GM13976 (cell line): ENCODE measurements around the gene TBC1D22A.

Source experiments
- DNase-seq: peaks from one replicate; pipeline ENCODE4 v3.0.0; 2012; ENCODE audit warnings: low spot score
- in situ Hi-C: fragments of 300-500 bp; cut with MboI; formaldehyde crosslinking; loops from one replicate; pipeline ENCODE4 v1.12.0; 2022; ENCODE audit warnings: low sequenced_read_pairs, mixed read lengths, inconsistent platforms; ENCODE audit not compliant: unreplicated experiment
- TF ChIP-seq, protein P1 (sequence below): IDR thresholded peaks from 2 replicates; pipeline ENCODE4 v1.5.1; 2012; ENCODE audit warnings: borderline replicate concordance, mild to moderate bottlenecking; ENCODE audit not compliant: insufficient read depth; ENCODE audit errors: extremely low read depth, missing control alignments, control extremely low read depth

The TBC1D22A gene

DNA sequence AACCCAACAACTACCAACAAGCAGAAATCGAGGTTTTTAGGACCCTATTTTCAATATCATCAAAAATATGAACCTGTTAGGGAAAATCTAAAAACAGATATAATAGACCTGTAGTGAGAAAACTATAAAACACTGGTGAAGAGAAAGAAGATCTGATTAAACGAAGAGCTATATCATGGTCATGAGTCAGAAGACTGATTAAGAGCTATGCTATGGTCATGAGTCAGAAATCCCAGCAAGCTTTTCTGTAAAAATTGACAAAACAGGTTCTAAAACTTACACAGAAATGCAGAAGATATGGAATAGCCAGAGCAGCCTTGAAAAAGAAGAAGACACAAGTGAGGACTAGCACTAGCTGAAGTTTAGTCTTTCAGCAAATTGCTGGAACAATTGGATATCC, 345.0 kb downstream of the TBC1D22A start:
- in situ Hi-C loops, result no loop called here
- TF ChIP-seq, protein P1, sequence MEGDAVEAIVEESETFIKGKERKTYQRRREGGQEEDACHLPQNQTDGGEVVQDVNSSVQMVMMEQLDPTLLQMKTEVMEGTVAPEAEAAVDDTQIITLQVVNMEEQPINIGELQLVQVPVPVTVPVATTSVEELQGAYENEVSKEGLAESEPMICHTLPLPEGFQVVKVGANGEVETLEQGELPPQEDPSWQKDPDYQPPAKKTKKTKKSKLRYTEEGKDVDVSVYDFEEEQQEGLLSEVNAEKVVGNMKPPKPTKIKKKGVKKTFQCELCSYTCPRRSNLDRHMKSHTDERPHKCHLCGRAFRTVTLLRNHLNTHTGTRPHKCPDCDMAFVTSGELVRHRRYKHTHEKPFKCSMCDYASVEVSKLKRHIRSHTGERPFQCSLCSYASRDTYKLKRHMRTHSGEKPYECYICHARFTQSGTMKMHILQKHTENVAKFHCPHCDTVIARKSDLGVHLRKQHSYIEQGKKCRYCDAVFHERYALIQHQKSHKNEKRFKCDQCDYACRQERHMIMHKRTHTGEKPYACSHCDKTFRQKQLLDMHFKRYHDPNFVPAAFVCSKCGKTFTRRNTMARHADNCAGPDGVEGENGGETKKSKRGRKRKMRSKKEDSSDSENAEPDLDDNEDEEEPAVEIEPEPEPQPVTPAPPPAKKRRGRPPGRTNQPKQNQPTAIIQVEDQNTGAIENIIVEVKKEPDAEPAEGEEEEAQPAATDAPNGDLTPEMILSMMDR, result no peak
- no peak for DNase-seq

DNA sequence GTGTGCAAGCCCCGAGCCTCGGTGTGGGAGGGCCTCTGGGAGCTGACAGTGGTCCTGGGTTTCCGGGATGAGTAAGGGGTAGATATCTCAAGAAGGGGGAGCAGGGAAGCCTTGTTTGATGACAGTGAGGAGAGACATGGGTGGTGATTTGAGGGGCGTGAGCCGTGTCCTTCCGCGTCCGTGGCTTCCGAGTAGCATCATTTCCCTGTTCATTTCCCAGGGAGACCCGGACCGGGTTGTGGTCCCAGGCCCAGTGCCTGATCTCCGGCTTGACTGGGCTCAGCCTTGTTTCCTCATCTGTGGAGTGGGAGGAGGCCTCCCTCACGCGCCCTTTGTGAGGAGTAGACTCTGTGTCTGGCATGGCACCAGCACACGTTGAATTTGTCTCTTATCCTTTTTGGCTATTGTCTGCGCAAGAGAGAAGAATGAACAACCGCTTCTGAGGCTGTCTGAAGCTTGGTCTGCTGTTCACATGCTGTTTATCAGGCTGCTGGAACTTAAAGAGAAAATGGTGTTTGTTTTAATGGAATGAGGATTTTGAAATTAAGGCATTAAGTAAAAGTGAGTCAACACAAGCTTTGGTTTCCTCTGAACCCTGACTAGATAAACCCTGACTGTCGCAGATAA, 348.5 kb downstream of the TBC1D22A start:
- in situ Hi-C loops, result no loop called here
- no peak for DNase-seq
- TF ChIP-seq, protein P1, result no peak

- TF ChIP-seq, protein P1, result no peak
- no peak for DNase-seq
- in situ Hi-C loops, result no loop called here
Measured at GRCh38 chr22:47111626-47112581, 349.5 kb downstream of the TBC1D22A start.

GRCh38 chr22:47112582-47112965, 350.1 kb downstream of the TBC1D22A start:
- in situ Hi-C loops, result no loop called here
- DNase-seq, result no peak
- TF ChIP-seq, protein P1, result no peak

GRCh38 chr22:47112994-47113852, 350.8 kb downstream of the TBC1D22A start:
- no peak for DNase-seq
- TF ChIP-seq, protein P1, result no peak
- in situ Hi-C loops, result no loop called here

- TF ChIP-seq, protein P1, result no peak
- in situ Hi-C loops, result no loop called here
- DNase-seq, result no peak
Measured at GRCh38 chr22:47113853-47114415, 351.5 kb downstream of the TBC1D22A start.
